Spinal cord (tissue), 10 donors: ENCODE data around the gene MAGI1. TPM values are rescaled to one million over a fixed set of nuclear protein-coding genes. Genes with fewer than 3 reads are reported as not detected.
A peak's percentile ranks its signal among the peaks of the same experiment; 100 is the strongest.

Experiments
- DNase-seq, 6 donors: peaks; one replicate each; pipeline versions ENCODE4 v3.0.0 to v3.0.0-alpha.2; 2013 to 2015; ENCODE audit warnings: low spot score in 6 of 6, low read depth in 4 of 6
- H3K27ac ChIP-seq: one replicate; pipeline ENCODE4 v1.5.1; 2013; ENCODE audit warnings: low read depth, low read length, control low read depth
- H3K27me3 ChIP-seq: one replicate; pipeline ENCODE4 v1.6.1; 2013; ENCODE audit warnings: low read length; ENCODE audit not compliant: control insufficient read depth, insufficient read depth
- H3K36me3 ChIP-seq: one replicate; pipeline ENCODE4 v1.6.1; 2013; ENCODE audit warnings: low read length; ENCODE audit not compliant: control insufficient read depth, insufficient read depth
- H3K4me1 ChIP-seq: one replicate; pipeline ENCODE4 v1.6.1; 2013; ENCODE audit warnings: low read length; ENCODE audit not compliant: control insufficient read depth, insufficient read depth
- H3K4me3 ChIP-seq: one replicate; pipeline ENCODE4 v1.5.1; 2013; ENCODE audit warnings: low read depth, low read length, control low read depth
- H3K9me3 ChIP-seq: one replicate; pipeline ENCODE4 v1.6.1; 2013; ENCODE audit warnings: low read length; ENCODE audit not compliant: control insufficient read depth, insufficient read depth
- WGBS: methylation state at CpG from one replicate; pipeline ENCODE4 v1.1.5; 2013; ENCODE audit warnings: missing lambda C conversion rate; ENCODE audit not compliant: insufficient coverage; 5-methylcytosine and 5-hydroxymethylcytosine counted together
- polyA plus RNA-seq, 2 donors: library from polyadenylated mRNA; unstranded; fragments of 120-200 nt; gene quantifications; one replicate each; pipeline ENCODE4 v1.2.1, GENCODE V29; 2013; ENCODE audit not compliant: insufficient read length in 2 of 2
- total RNA-seq, 2 donors: library from RNA; depleted of rRNA in 1 of 2; stranded (reverse); fragments of 120-200 nt in 1 of 2; fragments of >200 nt in 1 of 2; gene quantifications; one replicate each; pipeline versions ENCODE4 v1.2.3 to v1.2.4, GENCODE V29; 2013 to 2014
- donor health status: healthy.

The MAGI1 gene
- total and polyA plus RNA-seq, 4 donors: 41.5 to 86.3 (median 62.7) TPM

DNA sequence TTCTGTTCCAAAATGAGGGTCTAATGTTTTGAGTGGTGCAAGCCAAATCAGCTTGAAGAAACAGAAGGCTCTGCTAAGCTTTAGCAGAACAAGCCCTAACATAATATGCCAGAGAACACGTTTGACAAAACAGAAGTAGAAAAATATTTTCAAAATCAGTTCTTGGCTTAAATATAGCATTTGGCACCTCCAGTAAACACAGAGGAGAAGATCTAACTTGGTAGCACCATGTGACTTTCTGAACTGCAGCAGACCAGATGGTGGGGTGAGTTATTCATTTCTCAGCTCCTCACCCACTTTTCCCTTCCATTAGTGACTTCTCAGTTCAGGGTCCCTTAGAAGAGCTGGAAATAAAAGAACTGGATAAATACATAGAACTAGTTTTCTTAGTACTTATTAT is 395.8 kb downstream of the MAGI1 start:
- no CpG with 5 or more reads among the region's 1 CpG for WGBS
- Histone ChIP-seq H3K9me3 (peaks cover 5% of the 10 kb centered on the region), H3K4me1 (no peaks in the 10 kb centered on the region), H3K36me3 (no peaks in the 10 kb centered on the region), H3K4me3 (no peak overlapping the region), H3K27ac (no peak overlapping the region), H3K27me3 (no peaks in the 10 kb centered on the region)
- peak in 1 of 6 donors; percentile 91 for DNase-seq

GRCh38 chr3:65641777-65642176 is 396.9 kb downstream of the MAGI1 start:
- H3K36me3 ChIP-seq: no peaks in the 10 kb centered on the region
- no peaks in the 10 kb centered on the region for H3K9me3 ChIP-seq
- 60% methylated on average over 1 of the region's 2 CpGs for WGBS
- no peaks in the 10 kb centered on the region for H3K27me3 ChIP-seq
- no peak overlapping the region for H3K4me3 ChIP-seq
- DNase-seq: no peak
- H3K4me1 ChIP-seq: no peaks in the 10 kb centered on the region
- no peak overlapping the region for H3K27ac ChIP-seq

DNA sequence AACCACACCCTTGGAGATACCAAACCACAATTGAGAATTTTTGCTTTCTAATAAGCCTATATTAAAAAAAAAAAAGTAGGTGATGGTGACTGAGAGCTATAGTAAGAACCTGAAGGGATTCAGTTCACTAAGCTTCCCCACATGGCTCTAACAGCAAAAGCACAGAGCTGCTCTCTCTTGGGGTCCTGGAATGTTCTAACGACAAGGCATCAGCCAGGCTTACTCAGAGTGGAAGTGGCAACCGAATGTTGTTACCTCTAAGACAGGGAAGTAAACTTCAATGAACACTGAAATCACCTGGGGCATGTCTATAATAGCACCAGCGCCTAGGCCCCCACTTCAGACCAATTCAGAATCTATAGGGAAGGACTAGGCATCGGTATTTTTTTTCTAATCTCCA is 397.7 kb downstream of the MAGI1 start:
- 88% methylated on average over 1 of the region's 4 CpGs for WGBS
- no peak for DNase-seq
- Histone ChIP-seq H3K27ac (no peak overlapping the region), H3K27me3 (no peaks in the 10 kb centered on the region), H3K4me1 (no peaks in the 10 kb centered on the region), H3K4me3 (no peak overlapping the region), H3K9me3 (no peaks in the 10 kb centered on the region), H3K36me3 (no peaks in the 10 kb centered on the region)

- no peak for DNase-seq
- no peaks in the 10 kb centered on the region for H3K27me3 ChIP-seq
- H3K9me3 ChIP-seq: no peaks in the 10 kb centered on the region
- no peak overlapping the region for H3K4me3 ChIP-seq
- H3K36me3 ChIP-seq: no peaks in the 10 kb centered on the region
- H3K27ac ChIP-seq: no peak overlapping the region
- WGBS: 93% methylated on average over 3 of the region's 6 CpGs
- no peaks in the 10 kb centered on the region for H3K4me1 ChIP-seq
These were observed 399.3 kb downstream of the MAGI1 start for GRCh38 chr3:65639444-65639843.

DNA sequence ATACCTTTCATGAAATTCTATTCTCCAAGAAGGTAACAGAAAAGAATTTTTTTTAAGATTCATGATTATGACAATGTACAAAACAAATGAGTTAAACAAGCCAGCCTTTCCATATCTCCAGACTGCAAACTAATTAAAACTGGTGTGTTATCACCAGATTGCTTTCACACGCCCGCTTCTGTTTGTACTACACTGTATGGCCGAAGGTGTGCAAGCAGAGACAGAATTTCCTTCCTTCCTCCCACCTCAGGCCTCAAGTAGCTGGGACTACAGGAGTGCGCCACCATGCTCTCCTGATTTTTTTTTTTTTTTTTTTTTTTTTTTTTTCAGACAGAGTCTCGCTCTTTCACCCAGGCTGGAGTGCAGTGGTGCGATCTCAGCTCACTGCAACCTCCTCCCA is 400.4 kb downstream of the MAGI1 start:
- 100% methylated on average over 4 of the region's 6 CpGs for WGBS

DNA sequence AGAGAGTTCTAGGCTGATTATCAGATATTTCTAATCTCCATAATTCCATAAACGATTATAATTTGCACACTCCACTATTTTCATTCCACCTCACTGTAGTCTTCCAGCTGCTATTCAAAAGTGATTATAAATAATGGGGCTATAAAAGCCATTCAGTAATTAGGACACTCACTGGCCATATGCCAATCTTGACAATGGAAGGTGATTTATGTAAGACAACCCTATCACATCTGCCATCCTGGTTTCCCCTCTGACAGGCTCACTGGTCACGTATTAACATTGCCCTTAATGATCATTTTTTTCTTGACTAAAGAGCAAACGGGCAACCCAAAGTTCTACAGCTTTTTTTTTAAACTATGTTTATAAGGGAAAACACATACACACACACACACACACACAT is 402.4 kb downstream of the MAGI1 start:
- Histone ChIP-seq H3K27ac (no peak overlapping the region), H3K4me3 (no peak overlapping the region), H3K36me3 (no peaks in the 10 kb centered on the region), H3K4me1 (no peaks in the 10 kb centered on the region), H3K9me3 (no peaks in the 10 kb centered on the region), H3K27me3 (no peaks in the 10 kb centered on the region)
- WGBS: no CpG with 5 or more reads among the region's 3 CpGs
- DNase-seq: peak in 1 of 6 donors; percentile 62

More for the DNA sequence above, 400.4 kb downstream of the MAGI1 start:
- Histone ChIP-seq H3K27ac (no peak overlapping the region), H3K27me3 (no peaks in the 10 kb centered on the region), H3K36me3 (no peaks in the 10 kb centered on the region), H3K9me3 (no peaks in the 10 kb centered on the region), H3K4me1 (no peaks in the 10 kb centered on the region), H3K4me3 (no peak overlapping the region)
- DNase-seq: no peak

GRCh38 chr3:65635657-65636056 is 403.1 kb downstream of the MAGI1 start:
- Histone ChIP-seq H3K4me3 (no peak overlapping the region), H3K36me3 (no peaks in the 10 kb centered on the region), H3K27me3 (no peaks in the 10 kb centered on the region), H3K9me3 (no peaks in the 10 kb centered on the region), H3K4me1 (no peaks in the 10 kb centered on the region), H3K27ac (no peak overlapping the region)
- no peak for DNase-seq
- 100% methylated on average over 1 of the region's 2 CpGs for WGBS

GRCh38 chr3:65633018-65633638 is 405.6 kb downstream of the MAGI1 start:
- Histone ChIP-seq H3K4me3 (no peak overlapping the region), H3K27me3 (no peaks in the 10 kb centered on the region), H3K36me3 (no peaks in the 10 kb centered on the region), H3K4me1 (no peaks in the 10 kb centered on the region), H3K9me3 (no peaks in the 10 kb centered on the region), H3K27ac (no peak overlapping the region)
- DNase-seq: peak in 1 of 6 donors; percentile 58
- WGBS: 60% methylated on average over 2 of the region's 7 CpGs

GRCh38 chr3:65632414-65632813 is 406.3 kb downstream of the MAGI1 start:
- no peak for DNase-seq
- Histone ChIP-seq H3K27me3 (no peaks in the 10 kb centered on the region), H3K4me1 (no peaks in the 10 kb centered on the region), H3K4me3 (no peak overlapping the region), H3K9me3 (no peaks in the 10 kb centered on the region), H3K27ac (no peak overlapping the region), H3K36me3 (no peaks in the 10 kb centered on the region)

DNA sequence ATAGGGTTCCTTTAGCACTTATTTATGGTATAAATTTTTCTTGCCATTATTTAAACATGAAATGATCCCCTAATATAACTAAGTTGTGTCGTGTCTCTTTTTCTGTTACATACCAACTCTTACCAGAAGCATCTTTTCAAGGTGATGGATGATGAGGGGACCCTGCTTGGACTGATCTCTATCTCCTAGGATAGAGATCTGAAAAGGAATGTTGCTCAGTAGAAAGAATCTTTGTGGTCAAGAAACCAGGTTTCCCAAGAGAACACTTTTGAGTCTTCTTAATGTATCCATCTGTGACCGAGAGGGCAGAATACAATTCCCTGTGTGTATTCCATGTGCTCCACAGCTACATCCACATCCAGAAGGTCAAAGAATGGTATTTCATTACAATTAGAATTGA is 409.7 kb downstream of the MAGI1 start:
- no peak for DNase-seq
- H3K4me1 ChIP-seq: no peaks in the 10 kb centered on the region
- no CpG with 5 or more reads among the region's 2 CpGs for WGBS
- H3K27ac ChIP-seq: no peak overlapping the region
- no peak overlapping the region for H3K4me3 ChIP-seq
- H3K27me3 ChIP-seq: no peaks in the 10 kb centered on the region
- H3K9me3 ChIP-seq: no peaks in the 10 kb centered on the region
- no peaks in the 10 kb centered on the region for H3K36me3 ChIP-seq
